Measurements from ENCODE around the gene OXT. TPM values are rescaled to one million over a fixed set of nuclear protein-coding genes. Genes with fewer than 3 reads are reported as not detected.

OXT gene
- total and polyA plus RNA-seq, 2 of the 13 experiments (the other 11 are each of a cell fraction or from before 2014, with no cell fraction given), result not detected

- TF ChIP-seq, protein P1, sequence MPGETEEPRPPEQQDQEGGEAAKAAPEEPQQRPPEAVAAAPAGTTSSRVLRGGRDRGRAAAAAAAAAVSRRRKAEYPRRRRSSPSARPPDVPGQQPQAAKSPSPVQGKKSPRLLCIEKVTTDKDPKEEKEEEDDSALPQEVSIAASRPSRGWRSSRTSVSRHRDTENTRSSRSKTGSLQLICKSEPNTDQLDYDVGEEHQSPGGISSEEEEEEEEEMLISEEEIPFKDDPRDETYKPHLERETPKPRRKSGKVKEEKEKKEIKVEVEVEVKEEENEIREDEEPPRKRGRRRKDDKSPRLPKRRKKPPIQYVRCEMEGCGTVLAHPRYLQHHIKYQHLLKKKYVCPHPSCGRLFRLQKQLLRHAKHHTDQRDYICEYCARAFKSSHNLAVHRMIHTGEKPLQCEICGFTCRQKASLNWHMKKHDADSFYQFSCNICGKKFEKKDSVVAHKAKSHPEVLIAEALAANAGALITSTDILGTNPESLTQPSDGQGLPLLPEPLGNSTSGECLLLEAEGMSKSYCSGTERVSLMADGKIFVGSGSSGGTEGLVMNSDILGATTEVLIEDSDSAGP (CRISPR knock-in tag; IDR thresholded peaks at IDR 0.05; ENCODE audit: borderline replicate concordance), result no peak
- TF ChIP-seq SMARCC2 (IDR thresholded peaks at IDR 0.05) (0 out of 2 replicates have a peak, but pooled peaks have one; percentile 23), TARDBP (CRISPR knock-in tag; IDR thresholded peaks at IDR 0.05) (peak; percentile 95), ZSCAN29 (CRISPR knock-in tag; conservative IDR thresholded peaks at IDR 0.05) (no peak; the same call in 1 of the 2 replicates), RERE (CRISPR knock-in tag; IDR thresholded peaks at IDR 0.05; ENCODE audit: low read depth) (0 out of 2 replicates have a peak, but pooled peaks have one; percentile 66), ZNF724P (CRISPR knock-in tag; IDR thresholded peaks at IDR 0.05; ENCODE audit: borderline replicate concordance) (no peak), KMT2A (CRISPR knock-in tag; IDR thresholded peaks at IDR 0.05) (peak; percentile 38; the same call in 1 of the 2 replicates), ZNF891 (CRISPR knock-in tag; IDR thresholded peaks at IDR 0.05) (no peak), ZNF569 (CRISPR knock-in tag; IDR thresholded peaks at IDR 0.05; ENCODE audit: borderline replicate concordance) (no peak), TP53 (CRISPR knock-in tag; conservative IDR thresholded peaks at IDR 0.05) (no peak; the same call in 1 of the 2 replicates), PTBP1 (IDR thresholded peaks at IDR 0.05; ENCODE audit: low read depth, low read length, poor library complexity, severe bottlenecking) (no peak), SALL1 (CRISPR knock-in tag; IDR thresholded peaks at IDR 0.05) (peak; percentile 99), CEBPG (CRISPR knock-in tag; IDR thresholded peaks at IDR 0.05) (peak; percentile 98), KDM1A (CRISPR knock-in tag; IDR thresholded peaks at IDR 0.05) (0 out of 2 replicates have a peak, but pooled peaks have one; percentile 47), PCBP1 (IDR thresholded peaks at IDR 0.05; ENCODE audit: borderline replicate concordance, low read depth, low read length) (no peak), CCDC6 (CRISPR knock-in tag; IDR thresholded peaks at IDR 0.05) (peak; percentile 75; the same call in 1 of the 2 replicates), MIXL1 (CRISPR knock-in tag; IDR thresholded peaks at IDR 0.05) (peak; percentile 69), GFI1 (CRISPR knock-in tag; IDR thresholded peaks at IDR 0.05; ENCODE audit: borderline replicate concordance) (no peak; the same call in 1 of the 2 replicates), ZNF780A (CRISPR knock-in tag; IDR thresholded peaks at IDR 0.05) (no peak), ZNF644 (CRISPR knock-in tag; IDR thresholded peaks at IDR 0.05; ENCODE audit: low read depth) (peak; percentile 85)
- TF ChIP-seq, protein P2, sequence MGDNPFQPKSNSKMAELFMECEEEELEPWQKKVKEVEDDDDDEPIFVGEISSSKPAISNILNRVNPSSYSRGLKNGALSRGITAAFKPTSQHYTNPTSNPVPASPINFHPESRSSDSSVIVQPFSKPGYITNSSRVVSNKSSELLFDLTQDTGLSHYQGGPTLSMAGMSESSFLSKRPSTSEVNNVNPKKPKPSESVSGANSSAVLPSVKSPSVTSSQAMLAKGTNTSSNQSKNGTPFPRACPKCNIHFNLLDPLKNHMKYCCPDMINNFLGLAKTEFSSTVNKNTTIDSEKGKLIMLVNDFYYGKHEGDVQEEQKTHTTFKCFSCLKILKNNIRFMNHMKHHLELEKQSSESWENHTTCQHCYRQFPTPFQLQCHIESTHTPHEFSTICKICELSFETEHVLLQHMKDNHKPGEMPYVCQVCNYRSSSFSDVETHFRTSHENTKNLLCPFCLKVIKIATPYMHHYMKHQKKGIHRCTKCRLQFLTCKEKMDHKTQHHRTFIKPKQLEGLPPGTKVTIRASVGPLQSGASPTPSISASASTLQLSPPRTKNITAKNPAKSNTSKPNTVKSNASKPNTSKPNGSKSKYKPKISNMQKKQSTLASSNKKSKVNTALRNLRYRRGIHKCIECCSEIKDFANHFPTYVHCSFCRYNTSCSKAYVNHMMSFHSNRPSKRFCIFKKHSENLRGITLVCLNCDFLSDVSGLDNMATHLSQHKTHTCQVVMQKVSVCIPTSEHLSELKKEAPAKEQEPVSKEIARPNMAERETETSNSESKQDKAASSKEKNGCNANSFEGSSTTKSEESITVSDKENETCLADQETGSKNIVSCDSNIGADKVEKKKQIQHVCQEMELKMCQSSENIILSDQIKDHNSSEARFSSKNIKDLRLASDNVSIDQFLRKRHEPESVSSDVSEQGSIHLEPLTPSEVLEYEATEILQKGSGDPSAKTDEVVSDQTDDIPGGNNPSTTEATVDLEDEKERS (CRISPR knock-in tag; IDR thresholded peaks at IDR 0.05), result peak; percentile 15; the same call in 1 of the 2 replicates
These were observed 32.1 kb downstream of the OXT start (continued) for GRCh38 chr20:3103369-3104032.
